Measurements from ENCODE around the gene RASD2.

The RASD2 gene

DNA sequence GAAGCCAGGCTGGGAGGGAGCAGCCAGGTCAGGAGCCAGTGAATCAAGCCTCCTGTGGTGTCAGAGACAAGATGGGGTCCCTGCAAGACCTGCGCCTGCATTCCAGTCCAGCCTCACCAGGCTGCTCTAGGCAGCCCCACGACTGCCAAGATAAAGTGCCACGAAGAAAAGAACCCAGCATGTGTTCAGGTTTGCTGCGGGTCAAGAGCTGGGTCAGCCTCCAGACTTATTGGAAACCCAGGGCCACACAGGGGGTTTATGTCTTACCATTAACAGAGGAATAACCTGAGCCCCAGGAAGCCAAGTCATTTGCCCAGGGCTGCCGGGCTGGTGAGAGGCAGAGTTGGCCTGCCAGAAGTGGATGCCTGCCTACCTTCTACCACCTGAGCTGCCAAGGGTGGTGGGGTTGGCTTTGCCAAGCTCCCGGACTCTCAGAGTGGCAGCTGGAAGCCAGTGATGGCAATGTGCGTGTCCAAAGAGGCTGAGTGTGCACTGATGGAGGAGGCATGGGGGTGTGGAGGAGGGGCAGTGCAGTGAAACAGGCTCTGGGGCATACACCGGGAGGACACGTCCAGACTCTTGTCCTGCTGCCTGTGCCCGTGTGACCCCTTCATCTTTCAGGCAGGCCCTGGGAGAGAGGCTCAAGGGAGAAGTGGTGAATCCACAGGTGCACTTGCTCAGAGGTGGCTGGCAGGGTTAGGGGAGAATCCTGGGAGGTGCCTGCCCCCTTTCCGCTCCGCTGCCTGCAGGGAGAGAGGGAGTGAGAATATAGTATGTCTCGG is 1.7 kb downstream of the RASD2 start:
- DNase-seq = no peak

DNA sequence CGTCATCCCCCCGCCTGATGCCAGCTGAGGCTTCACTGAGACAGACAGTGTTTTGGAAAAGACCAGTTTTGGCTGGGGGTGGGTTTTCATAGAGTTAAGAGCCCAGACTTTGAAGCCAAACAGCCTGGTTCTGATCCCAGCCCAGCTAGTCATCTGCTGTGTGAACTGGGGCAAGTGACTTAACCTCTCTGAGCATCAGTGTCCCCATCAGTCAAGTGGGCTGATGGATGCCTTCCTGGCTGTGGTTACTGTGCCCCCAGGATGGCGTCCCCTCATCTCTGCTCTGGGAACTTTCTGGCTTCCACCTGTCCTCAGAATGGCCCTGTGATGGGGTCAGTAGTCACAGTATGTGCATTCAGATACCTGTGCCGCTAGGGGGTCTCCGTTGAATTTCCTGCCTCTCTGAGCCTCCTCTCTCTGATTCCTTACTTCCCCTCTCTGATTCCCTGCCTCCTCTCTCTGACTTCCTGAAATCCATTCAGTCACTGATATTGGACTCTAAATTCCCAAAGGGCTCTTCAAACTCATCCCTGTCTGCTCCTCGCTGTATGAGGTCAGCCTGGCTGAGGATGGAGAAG is 2.4 kb downstream of the RASD2 start:
- DNase-seq = no peak

DNA sequence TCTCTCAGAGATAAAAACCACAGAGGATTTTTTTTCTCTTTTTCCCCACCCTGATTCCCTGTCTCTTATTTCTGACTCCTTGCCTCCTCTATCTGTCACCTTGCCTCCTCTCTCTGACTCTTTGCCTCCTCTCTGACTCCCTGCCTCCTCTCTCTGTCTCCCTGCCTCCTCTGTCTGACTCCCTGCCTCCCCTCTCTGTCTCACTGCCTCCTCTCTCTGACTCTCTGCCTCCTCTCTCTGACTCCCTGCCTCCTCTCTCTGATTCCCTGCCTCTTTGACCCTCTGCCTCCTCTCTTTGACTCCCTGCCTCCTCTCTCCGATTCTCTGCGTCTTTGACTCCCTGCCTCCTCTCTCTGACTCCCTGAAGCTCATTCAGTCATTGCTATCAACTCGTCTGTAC is 3.1 kb downstream of the RASD2 start:
- DNase-seq = no peak

DNA sequence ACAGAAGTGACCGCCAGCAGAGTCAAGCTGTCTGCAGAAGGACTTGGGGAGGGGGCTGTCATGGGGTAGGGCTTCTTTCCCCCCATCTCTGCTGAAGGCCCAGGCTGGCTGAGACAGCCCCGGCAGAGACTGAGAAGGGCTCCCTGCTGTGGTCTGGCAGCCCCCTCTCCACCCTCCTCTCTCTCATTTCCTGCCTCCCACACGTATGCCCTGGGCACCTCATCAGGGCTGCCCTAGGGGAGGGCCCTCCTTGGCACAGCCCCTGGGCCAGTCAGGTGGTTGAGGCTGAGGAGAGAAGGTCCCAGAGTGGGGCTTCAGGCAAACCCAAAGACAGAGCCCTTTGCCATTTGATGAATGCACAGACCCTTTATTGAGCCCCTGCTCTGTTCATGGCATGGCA is 3.6 kb downstream of the RASD2 start:
- no peak for DNase-seq

DNA sequence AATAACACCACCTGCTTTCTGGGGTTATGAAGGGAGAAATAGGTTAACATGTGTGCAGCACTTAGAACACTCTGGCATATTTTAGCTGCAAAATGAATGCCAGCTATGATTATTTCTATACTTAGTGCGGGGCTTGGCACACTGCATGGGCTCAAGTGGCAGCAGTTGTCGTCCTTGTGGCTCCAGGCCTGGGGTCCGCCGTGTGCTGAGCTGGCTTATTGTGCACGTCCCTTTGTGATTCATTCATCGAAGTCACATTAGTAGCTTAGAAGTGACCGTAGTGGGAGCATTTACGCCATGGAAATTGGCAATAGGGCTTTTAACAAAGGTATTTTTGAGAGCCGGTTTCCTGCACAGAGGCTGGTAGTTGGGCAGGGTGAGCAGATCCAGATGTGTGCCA is 4.2 kb downstream of the RASD2 start:
- no peak for DNase-seq

DNA sequence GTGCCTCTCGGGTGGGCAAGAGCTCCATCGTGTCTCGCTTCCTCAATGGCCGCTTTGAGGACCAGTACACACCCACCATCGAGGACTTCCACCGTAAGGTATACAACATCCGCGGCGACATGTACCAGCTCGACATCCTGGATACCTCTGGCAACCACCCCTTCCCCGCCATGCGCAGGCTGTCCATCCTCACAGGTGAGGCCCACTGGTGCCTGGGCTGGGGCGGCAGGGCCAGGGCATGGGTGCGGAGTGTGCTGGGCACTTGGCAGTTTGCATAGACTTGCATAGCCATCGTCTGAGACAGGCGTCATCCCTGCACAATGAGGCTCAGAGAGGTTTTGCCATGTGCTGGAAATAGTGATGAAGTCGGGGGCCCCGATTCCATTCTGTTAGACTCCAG is 6.3 kb downstream of the RASD2 start:
- no peak for DNase-seq

DNA sequence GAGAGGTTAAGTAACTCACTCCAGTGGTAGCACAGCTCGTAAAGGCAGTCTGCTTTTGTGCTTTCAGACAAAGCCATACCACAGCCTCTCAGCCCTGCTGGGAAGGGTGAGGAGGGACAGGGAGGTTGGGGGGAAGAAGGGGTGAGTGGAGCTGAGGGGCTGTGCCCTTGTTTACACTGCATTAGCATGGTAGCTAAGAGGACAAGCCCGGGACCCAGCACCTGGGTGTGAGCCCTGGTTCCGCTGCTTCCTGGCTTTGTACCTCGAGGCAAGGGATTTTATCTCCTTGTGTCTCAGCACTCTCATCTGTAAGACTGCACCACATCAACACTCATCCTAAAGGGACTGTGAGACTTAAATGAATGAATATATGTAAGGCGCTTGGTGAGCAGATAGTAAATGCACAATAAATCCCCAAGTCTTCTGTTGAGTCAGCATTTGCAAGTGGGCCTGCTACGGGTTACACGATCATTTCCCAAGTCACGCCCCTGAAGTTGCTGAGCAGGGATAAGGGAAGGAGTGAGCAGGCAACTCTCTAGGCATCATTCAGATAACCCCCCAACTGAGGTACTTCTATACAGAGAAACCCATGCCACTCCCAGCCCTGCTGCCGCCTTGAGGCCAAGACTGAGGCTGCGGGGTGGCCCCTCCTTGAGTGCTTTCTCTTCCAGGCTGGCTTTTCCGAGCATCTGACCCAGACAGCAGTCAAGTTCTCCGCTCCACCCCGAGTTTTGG is 7.5 kb downstream of the RASD2 start:
- no peak for DNase-seq

DNA sequence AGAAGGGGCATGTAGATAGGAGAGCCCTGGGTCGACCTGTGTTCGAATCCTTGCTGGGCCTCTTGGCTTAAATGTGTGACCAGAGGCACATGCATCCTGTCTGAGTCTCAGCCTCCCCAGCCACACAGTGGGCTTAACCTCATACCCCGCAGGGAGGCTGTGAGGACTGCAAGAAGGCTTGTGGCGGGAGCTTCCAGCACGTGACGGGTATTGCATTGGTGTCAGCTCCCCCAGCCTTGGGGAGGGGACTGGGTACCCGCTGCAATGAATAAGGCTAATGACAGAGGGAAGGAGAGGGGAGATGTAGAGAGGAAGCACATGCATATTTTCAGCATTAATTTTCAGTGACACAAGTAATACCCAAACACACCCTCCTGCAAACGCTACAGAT is 8.1 kb downstream of the RASD2 start:
- no peak for DNase-seq

DNA sequence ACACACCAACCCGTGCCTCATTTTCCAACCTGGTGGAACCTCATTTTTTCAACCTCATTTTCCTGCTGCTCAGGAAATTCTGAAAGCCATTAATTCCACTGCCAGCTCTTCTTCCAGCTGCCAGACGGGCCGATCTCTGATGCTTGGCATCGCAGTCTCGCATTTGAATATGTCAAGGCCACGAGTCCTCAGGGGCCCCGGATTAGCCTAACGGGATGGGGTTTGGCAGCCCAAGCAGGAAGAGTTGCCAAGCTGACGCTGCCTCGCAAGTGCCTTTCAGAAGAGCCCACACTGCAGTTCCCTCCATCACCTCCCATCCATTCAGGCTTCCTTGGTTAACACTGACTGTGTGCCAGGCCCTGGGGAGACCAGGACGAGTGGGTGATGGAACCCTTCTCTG is 8.7 kb downstream of the RASD2 start:
- DNase-seq = no peak

DNA sequence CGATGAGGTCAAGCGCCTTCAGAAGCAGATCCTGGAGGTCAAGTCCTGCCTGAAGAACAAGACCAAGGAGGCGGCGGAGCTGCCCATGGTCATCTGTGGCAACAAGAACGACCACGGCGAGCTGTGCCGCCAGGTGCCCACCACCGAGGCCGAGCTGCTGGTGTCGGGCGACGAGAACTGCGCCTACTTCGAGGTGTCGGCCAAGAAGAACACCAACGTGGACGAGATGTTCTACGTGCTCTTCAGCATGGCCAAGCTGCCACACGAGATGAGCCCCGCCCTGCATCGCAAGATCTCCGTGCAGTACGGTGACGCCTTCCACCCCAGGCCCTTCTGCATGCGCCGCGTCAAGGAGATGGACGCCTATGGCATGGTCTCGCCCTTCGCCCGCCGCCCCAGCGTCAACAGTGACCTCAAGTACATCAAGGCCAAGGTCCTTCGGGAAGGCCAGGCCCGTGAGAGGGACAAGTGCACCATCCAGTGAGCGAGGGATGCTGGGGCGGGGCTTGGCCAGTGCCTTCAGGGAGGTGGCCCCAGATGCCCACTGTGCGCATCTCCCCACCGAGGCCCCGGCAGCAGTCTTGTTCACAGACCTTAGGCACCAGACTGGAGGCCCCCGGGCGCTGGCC is 11.0 kb downstream of the RASD2 start:
- DNase-seq = no peak

DNA sequence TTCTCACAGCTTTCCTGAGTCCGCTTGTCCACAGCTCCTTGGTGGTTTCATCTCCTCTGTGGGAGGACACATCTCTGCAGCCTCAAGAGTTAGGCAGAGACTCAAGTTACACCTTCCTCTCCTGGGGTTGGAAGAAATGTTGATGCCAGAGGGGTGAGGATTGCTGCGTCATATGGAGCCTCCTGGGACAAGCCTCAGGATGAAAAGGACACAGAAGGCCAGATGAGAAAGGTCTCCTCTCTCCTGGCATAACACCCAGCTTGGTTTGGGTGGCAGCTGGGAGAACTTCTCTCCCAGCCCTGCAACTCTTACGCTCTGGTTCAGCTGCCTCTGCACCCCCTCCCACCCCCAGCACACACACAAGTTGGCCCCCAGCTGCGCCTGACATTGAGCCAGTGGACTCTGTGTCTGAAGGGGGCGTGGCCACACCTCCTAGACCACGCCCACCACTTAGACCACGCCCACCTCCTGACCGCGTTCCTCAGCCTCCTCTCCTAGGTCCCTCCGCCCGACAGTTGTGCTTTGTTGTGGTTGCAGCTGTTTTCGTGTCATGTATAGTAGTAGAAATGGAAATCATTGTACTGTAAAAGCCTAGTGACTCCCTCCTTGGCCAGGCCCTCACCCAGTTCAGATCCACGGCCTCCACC is 11.7 kb downstream of the RASD2 start:
- DNase-seq = no peak

DNA sequence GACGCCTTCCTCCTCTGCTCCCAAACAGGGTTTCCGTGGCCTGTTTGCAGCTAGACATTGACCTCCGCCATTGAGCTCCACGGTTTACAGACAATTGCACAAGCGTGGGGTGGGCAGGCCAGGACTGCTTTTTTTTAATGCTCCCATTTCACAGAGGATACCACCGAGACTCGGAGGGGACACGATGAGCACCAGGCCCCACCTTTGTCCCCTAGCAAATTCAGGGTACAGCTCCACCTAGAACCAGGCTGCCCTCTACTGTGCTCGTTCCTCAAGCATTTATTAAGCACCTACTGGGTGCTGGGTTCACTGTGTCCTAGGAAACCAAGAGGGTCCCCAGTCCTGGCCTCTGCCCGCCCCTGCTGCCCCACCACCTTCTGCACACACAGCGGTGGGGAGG is 12.2 kb downstream of the RASD2 start:
- DNase-seq = no peak

DNA sequence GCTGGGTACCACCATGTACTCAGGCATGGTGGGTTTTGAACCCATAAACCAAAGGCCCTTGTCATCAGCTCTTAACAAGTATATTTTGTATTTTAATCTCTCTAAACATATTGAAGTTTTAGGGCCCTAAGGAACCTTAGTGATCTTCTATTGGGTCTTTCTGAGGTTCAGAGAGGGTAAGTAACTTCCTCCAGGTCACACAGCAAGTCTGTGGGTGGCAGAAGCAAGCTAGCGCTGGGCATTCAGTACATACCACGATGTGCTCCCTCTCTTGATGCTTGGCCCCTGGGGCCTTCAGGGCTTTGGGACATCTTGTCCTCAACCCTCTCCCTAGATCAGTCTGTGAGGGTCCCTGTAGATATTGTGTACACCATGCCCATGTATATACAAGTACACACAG is 12.7 kb downstream of the RASD2 start:
- no peak for DNase-seq

DNA sequence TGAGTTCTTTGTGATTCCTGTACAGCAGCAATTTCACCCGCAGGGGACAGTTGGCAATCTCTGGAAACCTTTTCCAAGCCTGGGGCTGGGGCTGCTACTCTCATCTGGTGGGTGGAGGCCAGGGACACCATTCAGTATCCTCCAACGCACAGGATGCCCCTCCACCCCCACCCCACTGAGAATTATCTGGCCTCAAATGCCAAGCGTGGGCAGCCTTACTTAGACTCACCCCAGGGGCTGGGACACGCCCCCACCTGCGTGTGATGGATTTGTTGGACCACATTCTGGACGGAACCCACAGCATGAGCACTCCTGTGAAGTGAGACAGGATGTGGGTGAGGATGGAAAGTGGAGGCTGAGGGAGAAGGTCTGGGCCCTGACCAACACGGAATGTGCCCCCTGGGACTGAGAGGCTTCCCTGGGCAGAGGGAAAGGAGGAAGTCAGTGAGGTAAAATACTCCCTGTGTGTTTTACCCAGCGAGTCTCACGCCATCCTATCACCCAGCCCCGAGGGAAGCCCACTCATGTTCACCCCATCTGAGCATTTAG is 13.7 kb downstream of the RASD2 start:
- DNase-seq = no peak

DNA sequence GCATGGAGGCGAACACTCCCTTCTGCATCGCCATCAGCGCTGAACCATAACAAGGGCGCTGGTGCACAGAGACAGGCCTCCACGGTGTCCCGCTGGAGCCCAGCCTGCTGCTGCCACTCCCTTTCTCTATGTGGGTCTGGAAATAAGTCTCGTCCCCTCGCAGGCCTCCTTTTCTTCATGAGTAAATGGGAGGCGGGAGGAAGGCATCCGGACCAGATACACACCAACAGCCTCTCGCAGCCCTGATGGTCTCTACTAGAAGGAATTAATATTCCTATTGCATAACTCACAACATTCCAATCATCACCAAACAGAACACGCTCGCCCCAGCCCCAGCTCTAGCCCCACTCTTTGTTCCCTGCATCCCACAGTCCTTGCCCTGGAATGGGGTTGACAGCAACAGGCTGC is 14.9 kb downstream of the RASD2 start:
- no peak for DNase-seq

DNA sequence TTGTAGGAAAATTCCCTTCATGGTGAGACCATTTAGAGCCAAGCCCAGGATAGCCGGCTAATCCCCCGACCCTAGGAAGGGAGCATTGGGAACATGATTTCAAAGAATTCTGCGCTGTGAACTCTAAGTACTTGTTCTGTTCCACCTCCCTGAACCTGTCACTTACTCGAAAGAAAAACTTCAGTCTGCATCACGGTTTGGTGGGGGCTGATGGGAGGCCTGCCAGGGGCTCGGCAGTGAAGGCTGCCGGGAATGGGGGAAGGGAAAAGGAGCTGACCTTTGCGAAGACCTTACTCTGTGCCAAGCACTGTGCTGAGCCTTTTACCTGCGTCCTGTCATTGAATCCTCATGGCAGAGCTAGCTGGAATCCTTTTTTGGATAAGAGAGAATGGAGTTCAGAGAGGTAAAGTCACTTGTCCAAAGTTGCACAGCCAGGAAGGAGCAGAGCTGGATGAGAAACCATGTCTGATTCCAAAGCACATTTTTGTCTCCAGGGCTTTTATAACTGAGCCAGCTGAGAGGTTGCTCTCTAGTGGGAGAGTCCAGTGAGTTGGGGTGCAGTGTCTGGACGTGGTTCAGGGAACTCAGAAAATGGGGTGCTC is 15.4 kb downstream of the RASD2 start:
- DNase-seq = no peak

DNA sequence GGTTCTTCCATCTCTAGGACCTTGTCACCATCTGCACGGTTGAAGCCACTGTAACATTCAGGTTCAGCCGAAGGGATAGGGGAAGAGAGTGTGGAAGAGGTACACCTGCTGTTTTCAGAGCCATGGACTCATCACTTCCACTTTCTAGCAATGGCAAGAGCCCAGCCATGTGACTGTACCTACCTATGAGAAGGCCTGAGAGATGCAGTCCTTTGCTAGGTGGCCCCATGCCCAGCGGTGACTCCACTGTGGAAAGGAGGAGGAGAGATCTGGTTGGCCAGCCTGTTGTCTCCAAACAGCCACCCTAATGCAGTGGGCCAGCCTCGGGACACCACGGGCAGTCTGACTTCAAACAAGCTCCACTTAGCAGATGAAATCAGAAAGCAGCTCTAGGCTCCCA is 16.0 kb downstream of the RASD2 start:
- DNase-seq = no peak

DNA sequence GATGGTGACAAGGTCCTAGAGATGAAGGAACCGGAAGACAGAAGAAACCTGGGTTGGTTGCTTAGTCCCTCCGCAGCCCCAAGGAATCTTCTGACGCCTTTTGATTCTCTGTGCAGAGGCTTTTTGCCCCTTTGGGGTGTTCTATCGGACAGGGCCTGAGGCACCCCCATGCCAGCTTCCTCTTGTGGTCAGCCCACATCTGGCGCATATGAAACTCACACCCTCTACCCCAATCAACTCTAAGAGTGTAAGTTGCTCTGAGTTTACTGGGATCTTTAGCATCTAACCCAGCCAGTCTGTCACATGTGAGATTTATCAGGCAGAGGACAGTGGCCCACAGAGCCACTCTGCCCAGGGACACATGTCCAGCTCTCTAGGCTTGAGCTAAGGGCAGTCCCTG is 17.4 kb downstream of the RASD2 start:
- DNase-seq = no peak

DNA sequence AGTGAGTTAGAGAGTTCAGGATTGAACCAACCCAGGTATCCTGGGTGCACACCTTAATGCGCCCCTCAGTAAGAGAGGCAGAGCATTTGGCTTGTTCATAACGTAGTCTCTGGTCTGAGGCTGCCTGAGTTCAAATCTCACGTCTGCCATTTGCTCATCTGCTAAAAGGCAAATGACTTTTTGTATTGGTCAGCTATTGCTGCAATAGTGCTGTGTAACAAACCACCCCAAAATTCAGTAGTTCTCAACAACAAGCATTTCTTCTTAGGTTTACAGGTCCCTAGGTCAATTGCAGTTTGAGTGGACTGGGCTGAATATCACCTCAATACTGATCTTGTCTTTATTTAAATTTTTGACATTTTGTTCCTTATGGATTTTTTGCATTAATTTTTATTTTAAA is 18.1 kb downstream of the RASD2 start:
- DNase-seq = no peak

DNA sequence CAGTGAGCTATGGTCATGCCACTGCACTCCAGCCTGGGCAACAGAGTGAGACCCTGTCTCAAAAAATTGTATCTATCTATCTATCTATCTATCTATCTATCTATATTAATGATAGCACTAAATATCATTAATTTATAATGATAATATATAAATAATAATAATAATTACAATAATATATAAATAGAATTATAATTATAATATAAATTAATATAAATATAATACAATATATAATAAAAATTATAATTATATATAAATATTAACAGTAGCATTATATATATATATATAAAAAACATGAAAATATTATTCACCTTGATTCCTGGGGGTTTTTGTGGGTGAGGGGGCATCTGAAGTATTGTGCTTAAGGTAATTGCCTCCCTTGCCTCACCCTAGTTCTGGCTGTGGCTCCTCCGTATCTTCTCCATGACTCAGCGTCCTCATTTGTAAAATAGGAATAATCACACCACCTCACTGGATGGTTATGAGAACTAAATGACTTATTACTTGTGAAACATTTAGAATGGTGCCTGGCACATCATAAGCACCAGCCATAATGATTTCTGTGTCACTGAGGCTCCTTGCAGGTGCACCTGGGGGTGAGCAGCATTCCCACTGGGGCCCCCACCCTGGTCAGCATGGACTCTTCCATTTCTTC is 18.8 kb downstream of the RASD2 start:
- no peak for DNase-seq

DNA sequence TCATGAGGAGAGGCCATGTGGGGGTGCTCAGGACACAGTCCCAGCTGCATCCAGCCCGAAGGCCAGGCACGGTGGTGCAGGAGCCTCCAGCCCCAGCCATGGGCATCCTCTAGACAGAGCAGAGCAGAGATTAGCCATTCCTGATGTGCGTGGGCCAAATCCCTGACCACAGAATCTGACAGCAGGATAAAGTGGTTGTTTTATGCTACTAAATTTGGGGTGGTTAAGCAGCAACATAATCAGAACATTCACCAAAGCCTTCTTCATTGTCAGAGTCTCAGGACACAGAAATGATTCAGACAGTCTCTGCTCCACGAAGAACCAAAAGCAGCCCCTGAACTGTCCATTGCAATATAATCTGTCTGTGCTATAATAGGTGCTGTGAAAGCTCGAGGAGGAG is 19.7 kb downstream of the RASD2 start:
- DNase-seq = no peak

DNA sequence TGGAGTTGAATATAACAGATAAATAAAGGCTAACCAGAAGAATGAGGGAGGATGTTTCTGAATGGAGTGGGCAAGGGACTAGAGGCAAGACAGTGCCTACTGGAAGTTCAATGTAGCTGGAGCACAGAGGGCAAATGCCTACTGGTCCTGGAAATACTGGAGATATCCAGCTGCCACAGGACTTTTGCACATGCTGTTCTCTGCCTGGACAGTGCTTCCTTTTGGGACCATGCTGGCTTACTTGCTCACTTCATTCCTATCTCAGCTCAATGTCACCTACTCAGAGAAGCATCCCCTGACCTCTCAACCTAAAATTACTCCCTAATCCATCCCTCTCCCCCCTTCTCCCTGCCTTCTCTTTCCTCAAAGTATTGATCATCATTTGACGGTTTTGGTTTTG is 20.2 kb downstream of the RASD2 start:
- DNase-seq = no peak
